SW 1271 (cell line): ENCODE results near the gene TEDC2.
"Not testable (repeated sequence)": the region's sequence is repeated elsewhere in the genome, so short reads cannot be mapped to it uniquely, and the experiment has no call there.

ENCODE experiments used
- DNase-seq, 2 experiments: peaks; one replicate each; lab custom pipeline; 2025; lab: John Stamatoyannopoulos, UW

The TEDC2 gene

GRCh38 chr16:2438121-2438520, 21.8 kb upstream of the TEDC2 start:
- no peak for DNase-seq

GRCh38 chr16:2439598-2439997, 20.3 kb upstream of the TEDC2 start:
- DNase-seq, result no peak

GRCh38 chr16:2441143-2441804, 18.6 kb upstream of the TEDC2 start:
- DNase-seq, result not testable (repeated sequence)

- no peak for DNase-seq
Observed at GRCh38 chr16:2443555-2443954, 16.4 kb upstream of the TEDC2 start.

GRCh38 chr16:2447920-2448583, 11.9 kb upstream of the TEDC2 start:
- DNase-seq, result peak; percentile 48 to 51

GRCh38 chr16:2449118-2449517, 10.8 kb upstream of the TEDC2 start:
- DNase-seq, result no peak

GRCh38 chr16:2450535-2450934, 9.4 kb upstream of the TEDC2 start:
- DNase-seq, result no peak

GRCh38 chr16:2450975-2451381, 8.9 kb upstream of the TEDC2 start:
- DNase-seq, result no peak

- DNase-seq, result no peak
Observed at GRCh38 chr16:2451851-2452320, 8.0 kb upstream of the TEDC2 start.

- no peak for DNase-seq
Observed at GRCh38 chr16:2452650-2453049, 7.3 kb upstream of the TEDC2 start.

GRCh38 chr16:2455081-2455845, 4.6 kb upstream of the TEDC2 start:
- DNase-seq, result no peak

GRCh38 chr16:2456551-2457153, 3.3 kb upstream of the TEDC2 start:
- DNase-seq, result no peak

- no peak for DNase-seq
Observed at GRCh38 chr16:2457267-2457666, 2.6 kb upstream of the TEDC2 start.

GRCh38 chr16:2457946-2458345, 2.0 kb upstream of the TEDC2 start:
- DNase-seq, result no peak

GRCh38 chr16:2458887-2459646, 842 bp upstream of the TEDC2 start:
- DNase-seq, result no peak

GRCh38 chr16:2460391-2460713, 443 bp downstream of the TEDC2 start:
- DNase-seq, result no peak

GRCh38 chr16:2460916-2461315, 1.0 kb downstream of the TEDC2 start:
- no peak for DNase-seq

GRCh38 chr16:2462031-2462866, 2.3 kb downstream of the TEDC2 start:
- DNase-seq, result no peak

GRCh38 chr16:2464333-2464732, 4.4 kb downstream of the TEDC2 start:
- no peak for DNase-seq

GRCh38 chr16:2465653-2466415, 5.9 kb downstream of the TEDC2 start:
- DNase-seq, result no peak
